SK-N-MC (cell line): ENCODE results near the gene GNB3.

ENCODE experiments used
- EZH2 ChIP-seq: fragments of 200-600 bp; sonication (generic); IDR thresholded peaks from one replicate; pipeline ENCODE4 v1.6.1; 2017; ENCODE audit warnings: antibody characterized with exemption
- POLR2AphosphoS5 ChIP-seq: IDR thresholded peaks from 2 replicates; pipeline ENCODE4 v1.6.1; 2012; ENCODE audit warnings: mild to moderate bottlenecking, low read depth, low read length, borderline replicate concordance

DNA sequence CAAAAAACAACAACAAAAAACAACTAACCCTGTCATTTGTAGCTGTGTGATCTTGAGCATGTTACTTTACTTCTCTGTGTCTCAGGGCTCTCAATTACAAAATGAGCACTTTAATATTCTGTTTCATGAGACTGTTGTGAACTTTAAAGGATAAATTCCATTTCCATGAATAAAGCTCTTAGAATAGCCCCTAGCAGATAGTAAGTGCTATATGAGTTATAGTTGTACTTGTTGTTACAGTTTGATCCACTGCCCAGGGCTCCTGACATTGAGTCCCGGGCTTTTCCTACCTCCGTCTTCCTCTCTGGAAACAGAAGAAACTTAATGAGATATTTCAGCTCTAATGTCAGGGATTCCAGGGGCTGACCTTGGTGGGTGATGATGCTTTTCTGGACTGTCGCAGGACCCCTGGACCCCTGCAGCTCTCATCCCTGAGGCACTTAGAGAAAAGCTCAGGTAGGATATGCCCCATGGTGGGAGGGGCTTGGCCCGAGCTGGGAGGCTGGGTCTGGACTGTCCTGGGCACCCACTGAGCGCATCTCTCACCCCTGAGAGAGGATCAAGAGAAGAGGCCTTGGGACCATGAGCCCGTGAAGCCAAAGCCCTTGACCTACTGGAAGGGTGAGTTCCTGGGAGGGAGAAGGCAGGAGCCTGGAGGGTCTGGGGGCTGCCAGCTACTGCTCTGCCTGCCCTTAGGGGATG is 7.4 kb upstream of the GNB3 start:
- no peak for TF ChIP-seq EZH2
- TF ChIP-seq POLR2AphosphoS5, result no peak
